Globus pallidus (tissue), 1 donor: ENCODE measurements around the gene DDA1.
"Not testable (repeated sequence)": the region's sequence is repeated elsewhere in the genome, so short reads cannot be mapped to it uniquely, and the experiment has no call there.

Experiments
- DNase-seq: peaks from one replicate; pipeline ENCODE4 v3.0.0-alpha.2; 2015; ENCODE audit warnings: low spot score

The DDA1 gene

DNA sequence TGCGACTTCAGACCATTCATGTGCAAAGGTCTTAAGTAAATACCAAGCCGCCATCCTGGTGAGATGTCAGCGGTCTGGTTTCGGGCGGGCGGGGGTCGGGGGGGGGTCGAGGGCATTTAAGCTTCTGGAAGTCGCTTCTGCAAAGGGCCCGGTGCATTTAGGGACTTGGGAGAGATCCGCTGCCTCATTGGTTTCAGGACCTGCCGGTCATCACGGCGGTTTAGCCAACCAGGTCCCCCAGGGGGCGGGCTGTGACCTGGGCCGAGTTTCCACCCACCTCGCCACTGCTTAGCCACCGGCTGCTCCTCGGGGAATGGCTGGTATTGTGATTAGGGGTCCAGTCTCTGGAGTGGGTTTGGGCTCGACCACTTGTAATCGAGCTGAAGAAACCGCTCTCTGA lies 19.9 kb upstream of the DDA1 start:
- no peak for DNase-seq

DNA sequence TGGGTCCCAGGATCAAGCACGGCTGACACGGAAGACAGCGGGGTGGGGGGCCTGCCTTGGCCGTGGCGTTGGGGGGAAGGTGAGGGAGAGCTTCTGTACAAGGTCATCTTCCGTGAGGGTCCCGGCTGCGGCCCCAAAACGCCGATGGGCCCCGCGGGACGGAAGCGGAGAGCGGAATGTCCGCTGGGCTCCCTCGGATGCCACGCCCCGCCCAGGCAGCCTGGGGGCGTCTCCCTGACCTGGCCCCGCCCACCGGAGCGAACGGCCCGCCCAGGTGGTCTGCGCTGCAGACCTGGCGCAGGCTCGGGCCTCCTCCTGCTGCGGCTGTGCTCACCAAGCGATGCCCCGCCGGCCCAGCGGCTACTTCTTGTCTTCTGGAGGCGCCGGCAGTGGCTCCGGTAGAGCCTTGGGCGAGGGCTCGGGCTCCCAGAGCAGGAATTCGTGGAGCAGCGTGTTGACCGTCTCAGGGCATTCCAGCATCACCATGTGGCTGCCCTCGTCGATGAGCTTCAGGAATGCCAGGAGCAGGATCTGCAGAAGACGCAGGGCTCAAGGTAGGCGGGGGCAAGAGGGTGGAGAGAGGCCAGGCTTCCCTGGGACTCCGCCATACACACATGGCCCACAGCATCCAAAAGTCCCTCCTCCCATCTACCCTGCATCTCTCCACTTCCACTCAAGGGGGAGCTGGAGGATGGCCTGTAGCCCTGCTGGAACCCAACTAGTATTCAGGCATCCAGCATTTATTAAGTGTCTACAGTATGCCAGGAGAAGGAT lies 16.9 kb upstream of the DDA1 start:
- DNase-seq = peak; percentile 54

DNA sequence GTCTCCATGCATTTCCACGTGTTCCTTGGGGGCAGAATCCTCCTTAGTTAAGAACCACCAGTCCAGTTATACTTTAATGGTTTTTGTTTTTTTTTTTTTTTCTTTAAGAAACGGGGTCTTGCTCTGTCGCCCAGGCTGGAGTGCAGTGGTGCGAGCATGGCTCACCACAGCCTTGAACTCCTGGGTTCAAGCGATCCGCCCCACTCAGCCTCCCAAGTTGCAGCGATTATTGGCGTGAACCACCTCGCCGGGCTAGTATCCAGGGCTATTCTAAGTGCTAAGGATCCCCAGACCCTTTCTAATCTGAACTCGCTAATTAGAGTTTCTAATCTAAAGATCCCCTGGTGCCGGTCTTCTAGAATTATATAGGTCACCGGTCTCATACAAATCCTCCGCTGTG lies 15.8 kb upstream of the DDA1 start:
- DNase-seq = no peak

- no peak for DNase-seq
Measured at GRCh38 chr19:17294051-17294891, 15.1 kb upstream of the DDA1 start.

DNA sequence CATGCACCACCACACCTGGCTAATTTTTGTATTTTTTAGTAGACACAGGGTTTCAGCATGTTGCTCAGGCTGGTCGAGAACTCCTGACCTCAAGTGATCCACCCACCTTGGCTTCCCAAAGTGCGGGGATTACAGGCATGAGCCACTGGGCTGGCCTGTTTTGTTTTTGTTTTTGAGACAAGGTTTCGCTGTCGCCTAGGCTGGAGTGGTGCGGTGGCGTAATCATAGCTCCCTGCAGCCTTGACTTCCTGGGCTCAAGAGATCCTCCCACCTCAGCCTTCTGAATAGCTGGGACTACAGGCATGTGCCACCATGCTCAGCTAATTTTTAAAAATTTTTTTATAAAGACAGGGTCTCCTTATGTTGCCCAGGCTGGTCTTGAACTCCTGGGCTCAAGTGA lies 13.8 kb upstream of the DDA1 start:
- DNase-seq = not testable (repeated sequence)

DNA sequence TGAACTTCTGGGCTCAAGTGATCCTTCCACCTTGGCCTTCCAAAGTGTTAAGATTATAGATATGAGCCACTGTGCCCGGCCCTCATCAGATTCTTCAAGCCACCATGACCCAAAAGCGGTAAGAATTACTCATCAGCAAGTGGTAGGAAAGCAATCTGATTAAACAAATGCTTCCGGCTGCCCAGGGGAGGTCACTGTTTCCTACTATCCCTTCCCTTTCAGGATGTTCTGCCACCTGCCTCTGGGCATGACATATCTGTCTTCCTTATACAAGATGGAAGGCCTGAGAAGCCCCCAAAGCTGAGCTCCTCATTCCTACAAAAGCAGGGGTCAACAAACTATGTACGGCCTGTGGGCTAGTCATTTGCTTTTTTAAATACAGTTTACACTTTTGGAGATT lies 13.1 kb upstream of the DDA1 start:
- no peak for DNase-seq

DNA sequence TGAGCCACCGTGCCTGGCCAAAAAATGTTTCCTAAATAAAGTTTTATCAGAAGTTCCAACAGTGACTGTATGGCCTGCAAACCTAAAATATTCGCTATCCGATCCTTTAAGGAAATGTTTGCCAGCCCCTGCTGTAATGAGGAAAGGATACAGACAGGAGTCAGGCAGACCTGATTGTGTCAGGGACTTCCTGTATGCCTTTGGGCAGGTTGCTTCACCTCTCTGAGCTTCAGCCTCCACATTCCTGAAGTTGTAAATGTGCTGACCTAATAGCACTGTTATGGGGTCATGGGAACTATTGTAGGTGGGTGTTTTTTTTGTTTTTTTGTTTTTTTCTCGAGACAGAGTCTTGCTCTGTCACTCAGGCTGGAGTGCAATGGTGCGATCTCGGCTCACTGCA lies 12.4 kb upstream of the DDA1 start:
- no peak for DNase-seq

DNA sequence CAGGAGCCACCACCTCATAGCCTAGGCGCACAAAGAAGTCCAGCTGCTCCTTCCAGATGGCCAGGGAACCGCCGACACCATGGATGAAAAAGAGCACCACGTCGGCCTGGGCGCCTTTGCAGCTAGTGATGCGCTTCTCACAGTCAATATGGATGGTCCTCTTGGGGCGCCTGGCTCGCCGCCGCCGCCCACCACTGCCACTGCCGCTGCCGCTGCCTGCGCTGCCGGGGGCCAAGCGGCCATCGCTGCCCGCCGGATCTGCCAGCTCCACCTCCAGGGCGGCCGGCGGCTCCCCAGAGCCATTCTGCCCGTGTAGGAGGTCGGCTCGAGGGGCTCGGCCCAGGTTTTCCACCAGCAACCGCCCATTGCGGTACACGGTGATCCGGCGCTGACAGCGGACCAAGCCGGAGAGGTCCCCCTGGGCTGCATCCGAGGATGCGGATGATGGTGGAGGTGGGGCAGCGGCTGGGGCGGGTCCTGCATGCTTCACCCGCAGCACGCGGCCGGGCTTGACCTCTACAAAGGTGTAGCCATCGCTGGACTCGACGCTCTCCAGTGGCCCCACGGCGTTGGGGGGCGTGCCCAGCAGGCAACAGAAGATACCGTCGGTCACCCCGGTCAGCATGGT lies 8.3 kb upstream of the DDA1 start:
- no peak for DNase-seq

GRCh38 chr19:17302391-17303166 lies 6.8 kb upstream of the DDA1 start:
- DNase-seq = no peak

- DNase-seq = peak; percentile 86
Measured at GRCh38 chr19:17303167-17303939, 6.0 kb upstream of the DDA1 start, which contains the start of gene ABHD8. ABHD8 (minus strand) TSS chr19:17303425; CDS start chr19:17301616, 1,809 bp downstream.

GRCh38 chr19:17303940-17304267 lies 5.5 kb upstream of the DDA1 start:
- DNase-seq = no peak

- DNase-seq = peak; percentile 23
Measured at GRCh38 chr19:17304386-17305215, 4.8 kb upstream of the DDA1 start.

DNA sequence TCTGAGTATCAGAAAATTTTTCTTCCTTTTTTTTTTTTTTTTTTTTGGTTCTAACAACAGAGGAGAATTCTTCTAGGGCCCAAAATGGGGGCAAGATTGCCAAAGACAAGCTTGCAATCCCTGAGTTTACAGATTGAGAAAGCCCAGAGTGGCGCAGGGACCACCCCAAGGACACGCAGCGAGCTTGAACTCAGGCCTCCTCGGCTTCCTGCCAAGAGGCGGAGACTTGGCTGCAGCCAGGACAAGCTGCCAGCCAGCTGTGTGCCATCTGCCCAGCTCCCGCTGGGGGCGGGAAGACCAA lies 4.2 kb upstream of the DDA1 start:
- no peak for DNase-seq

DNA sequence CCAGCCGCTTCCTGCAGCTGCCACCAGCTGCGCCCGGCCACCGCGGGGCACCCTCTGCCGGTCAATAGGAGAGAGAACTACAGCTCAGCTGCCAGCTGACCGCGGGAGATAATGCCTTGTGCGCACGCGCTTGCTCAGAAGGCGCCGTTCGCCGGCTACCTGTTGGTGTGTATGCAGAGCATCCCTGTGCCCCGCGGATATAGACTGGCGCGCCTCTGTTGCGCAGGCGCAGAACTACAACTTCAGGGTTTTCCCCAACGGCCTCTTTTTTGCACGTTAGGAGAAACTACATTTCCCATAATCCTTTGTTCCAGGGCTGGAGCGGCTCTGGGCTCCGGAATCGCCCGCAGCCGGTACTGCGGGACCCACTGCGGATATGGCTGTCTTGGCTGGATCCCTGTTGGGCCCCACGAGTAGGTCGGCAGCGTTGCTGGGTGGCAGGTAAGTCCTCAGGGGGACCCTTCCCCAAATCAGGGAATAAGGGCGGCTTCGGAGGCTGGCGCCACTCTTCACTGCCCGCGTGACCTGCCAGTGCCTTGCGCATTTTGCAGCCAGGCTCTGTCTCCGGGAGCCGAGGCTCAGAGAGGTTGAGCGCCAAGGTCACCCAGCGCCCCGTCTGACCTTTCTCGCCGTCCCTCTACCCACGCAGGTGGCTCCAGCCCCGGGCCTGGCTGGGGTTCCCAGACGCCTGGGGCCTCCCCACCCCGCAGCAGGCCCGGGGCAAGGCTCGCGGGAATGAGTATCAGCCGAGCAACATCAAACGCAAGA lies 3.7 kb upstream of the DDA1 start, which contains the start of gene MRPL34:
Gene MRPL34, plus strand, starts transcription at position 356 of the 768 bp plus-strand sequence. Its CDS starts 21 bp downstream, at position 377.
- peak; percentile 98 for DNase-seq

DNA sequence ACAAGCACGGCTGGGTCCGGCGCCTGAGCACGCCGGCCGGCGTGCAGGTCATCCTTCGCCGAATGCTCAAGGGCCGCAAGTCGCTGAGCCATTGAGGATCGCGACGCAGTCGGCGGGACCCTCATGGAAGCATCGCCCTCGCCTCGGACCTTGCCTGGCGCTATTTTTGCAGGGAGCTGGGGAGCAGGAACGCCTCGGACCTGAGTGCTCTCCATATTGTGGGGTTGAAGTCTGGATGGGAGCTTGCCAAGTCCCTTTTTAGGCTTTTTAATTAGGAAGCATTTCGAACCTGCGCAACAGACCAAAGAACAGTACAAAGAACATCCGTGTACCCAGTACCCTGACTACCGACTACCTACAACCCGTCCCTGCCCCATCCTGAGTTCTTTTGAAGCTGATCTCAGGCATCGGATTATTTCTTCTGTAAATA lies 3.1 kb upstream of the DDA1 start:
- DNase-seq = no peak

GRCh38 chr19:17307876-17308377 lies 1.4 kb upstream of the DDA1 start:
- DNase-seq = no peak

DNA sequence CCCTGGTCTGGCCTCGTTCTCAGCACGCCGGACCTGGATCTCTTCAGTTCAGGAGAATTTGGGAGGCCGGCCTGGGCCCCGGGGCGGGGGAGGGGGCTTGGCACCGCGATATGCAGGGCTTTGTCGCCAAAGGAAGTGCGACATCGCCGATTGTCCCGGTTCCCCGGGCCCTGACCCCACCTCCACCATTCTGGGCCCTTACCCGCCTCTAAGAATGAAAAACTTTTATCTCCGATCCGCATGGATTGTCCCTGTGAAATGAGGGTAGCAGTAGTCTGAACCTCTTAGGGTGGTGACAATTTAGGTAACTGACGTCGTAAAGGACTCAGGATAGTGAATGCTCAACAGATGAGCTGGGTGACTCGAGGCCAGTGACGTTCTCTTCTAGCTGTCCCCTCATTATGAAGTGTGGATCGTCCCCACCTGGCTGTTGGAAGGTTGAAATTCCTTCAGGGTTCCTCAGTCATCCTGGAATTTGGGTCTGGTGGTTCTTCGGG lies 650 bp downstream of the DDA1 start:
- DNase-seq = no peak

- DNase-seq = no peak
Measured at GRCh38 chr19:17311455-17312188, 2.3 kb downstream of the DDA1 start.
